ENCODE results near the gene KCNH4. TPM values are rescaled to one million over a fixed set of nuclear protein-coding genes. Genes with fewer than 3 reads are reported as not detected.

Gene KCNH4
- total RNA-seq, 2 experiments from 2014 or later: not detected

- peak within 1 kb of the TSS; percentile 83 for H3K27ac ChIP-seq (ENCODE audit: low read depth, low read length, poor library complexity, severe bottlenecking)
- H3K9me3 ChIP-seq (ENCODE audit: low read length): no peaks in the 10 kb centered on the region
- H3K4me2 ChIP-seq (ENCODE audit: low read length): peak within 1 kb of the TSS; percentile 85
- peaks cover 28% of the 10 kb centered on the region for H3K36me3 ChIP-seq (ENCODE audit: insufficient read depth, low read length)
- POLR2A ChIA-PET: interaction anchor here (0.6 to 2.1 kb wide), 8 partner anchors 41 to 151 kb away, joined by 3 to 7 read pairs (median 3); partner anchors contain the start of genes CNP, DNAJC7 and NKIRAS2
- H4K20me1 ChIP-seq (ENCODE audit: insufficient read depth, low read length): no peaks in the 10 kb centered on the region
- peaks cover 73% of the 10 kb centered on the region for H3K4me1 ChIP-seq (ENCODE audit: insufficient read depth, low read length, poor library complexity, severe bottlenecking)
- no peaks in the 10 kb centered on the region for H3K9me2 ChIP-seq (ENCODE audit: insufficient read depth, low read length)
- BruUV-seq (replicated peaks): no TSS peak
- peak; percentile 95 for DNase-seq (ENCODE audit: low spot score)
- TF ChIP-seq EZH2phosphoT487 (IDR thresholded peaks at IDR 0.05; ENCODE audit: borderline replicate concordance, low read depth, low read length): no peak
- TF ChIP-seq, protein P1, sequence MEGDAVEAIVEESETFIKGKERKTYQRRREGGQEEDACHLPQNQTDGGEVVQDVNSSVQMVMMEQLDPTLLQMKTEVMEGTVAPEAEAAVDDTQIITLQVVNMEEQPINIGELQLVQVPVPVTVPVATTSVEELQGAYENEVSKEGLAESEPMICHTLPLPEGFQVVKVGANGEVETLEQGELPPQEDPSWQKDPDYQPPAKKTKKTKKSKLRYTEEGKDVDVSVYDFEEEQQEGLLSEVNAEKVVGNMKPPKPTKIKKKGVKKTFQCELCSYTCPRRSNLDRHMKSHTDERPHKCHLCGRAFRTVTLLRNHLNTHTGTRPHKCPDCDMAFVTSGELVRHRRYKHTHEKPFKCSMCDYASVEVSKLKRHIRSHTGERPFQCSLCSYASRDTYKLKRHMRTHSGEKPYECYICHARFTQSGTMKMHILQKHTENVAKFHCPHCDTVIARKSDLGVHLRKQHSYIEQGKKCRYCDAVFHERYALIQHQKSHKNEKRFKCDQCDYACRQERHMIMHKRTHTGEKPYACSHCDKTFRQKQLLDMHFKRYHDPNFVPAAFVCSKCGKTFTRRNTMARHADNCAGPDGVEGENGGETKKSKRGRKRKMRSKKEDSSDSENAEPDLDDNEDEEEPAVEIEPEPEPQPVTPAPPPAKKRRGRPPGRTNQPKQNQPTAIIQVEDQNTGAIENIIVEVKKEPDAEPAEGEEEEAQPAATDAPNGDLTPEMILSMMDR (conservative IDR thresholded peaks at IDR 0.05; ENCODE audit: low read length): no peak
- CTCF ChIA-PET (ENCODE audit: unreplicated experiment): interaction anchor here (0.7 to 1.3 kb wide), 4 partner anchors 41 to 182 kb away, joined by 3 to 5 read pairs (median 3); partner anchors contain the start of genes DNAJC7 and ODAD4
- H3K4me3 ChIP-seq (ENCODE audit: low read depth, low read length, poor library complexity, severe bottlenecking): peak within 1 kb of the TSS; percentile 63
- peak within 1 kb of the TSS; percentile 17; the same call in 1 of the 2 replicates for H2AFZ ChIP-seq (ENCODE audit: low read length)
- intact Hi-C loops (cut with micrococcal nuclease; ENCODE audit: unreplicated experiment): loop anchor here (10.0 kb wide), 2 partner anchors 272 to 378 kb away; partner anchors contain the start of genes HAP1 and STAT3
- H3K79me2 ChIP-seq (ENCODE audit: insufficient read depth, low read depth, low read length): no peaks in the 10 kb centered on the region
Measured at GRCh38 chr17:42112552-42113176, 68.3 kb downstream of the KCNH4 start, which contains the start of gene DHX58. DHX58 (minus strand) TSS chr17:42112714; CDS start chr17:42111892, 822 bp downstream.

DNA sequence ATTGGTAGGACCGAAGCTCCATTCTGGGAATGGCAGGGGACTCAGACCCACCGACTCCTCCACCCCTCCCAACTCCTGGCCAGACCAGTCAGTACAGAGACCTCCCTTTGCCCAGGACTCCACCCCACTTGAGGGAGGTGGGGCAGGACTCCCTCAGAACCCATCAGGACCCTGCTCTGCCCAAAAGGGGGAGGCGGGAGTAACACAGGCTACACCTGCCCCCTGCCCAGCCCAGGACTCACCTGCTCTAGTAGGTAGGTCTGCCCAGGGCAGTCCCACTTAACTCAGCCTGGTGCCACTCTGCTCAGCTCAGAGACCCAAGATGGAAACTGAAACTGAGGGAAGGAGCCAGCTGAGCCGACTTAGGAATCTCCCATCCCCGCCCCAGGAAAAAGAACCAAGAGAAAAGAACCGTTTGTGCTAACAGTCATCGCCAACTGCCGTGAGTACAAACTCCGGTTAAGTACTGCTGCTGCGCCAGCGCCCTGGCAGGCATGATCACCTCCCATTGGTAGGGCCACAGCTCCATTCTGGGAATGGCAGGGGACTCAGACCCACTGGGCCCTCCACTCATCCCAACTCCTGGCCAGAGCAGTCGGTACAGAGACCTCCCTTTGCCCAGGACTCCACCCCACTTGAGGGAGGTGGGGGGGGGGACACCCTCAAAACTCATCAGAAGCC, 68.9 kb downstream of the KCNH4 start:
- H4K20me1 ChIP-seq (ENCODE audit: insufficient read depth, low read length): no peaks in the 10 kb centered on the region

More for the DNA sequence above, 68.9 kb downstream of the KCNH4 start:
- intact Hi-C loops (cut with micrococcal nuclease; ENCODE audit: unreplicated experiment): loop anchor here (10.0 kb wide), 2 partner anchors 273 to 377 kb away; partner anchors contain the start of genes HAP1 and STAT3
- BruUV-seq (replicated peaks): no TSS peak
- no peaks in the 10 kb centered on the region for H3K9me2 ChIP-seq (ENCODE audit: insufficient read depth, low read length)
- ChIA-PET POLR2A (interaction anchor here (0.5 to 2.1 kb wide), 8 partner anchors 8 to 184 kb away, joined by 3 to 7 read pairs (median 4); partner anchors contain the start of genes DNAJC7, KAT2A and NKIRAS2), CTCF (ENCODE audit: unreplicated experiment) (interaction anchor here (0.6 to 0.7 kb wide), 2 partner anchors 8 to 70 kb away, joined by 3 read pairs; no protein-coding TSS in a partner anchor)
- H3K4me2 ChIP-seq (ENCODE audit: low read length): peak overlapping the region; percentile 85
- peaks cover 74% of the 10 kb centered on the region for H3K4me1 ChIP-seq (ENCODE audit: insufficient read depth, low read length, poor library complexity, severe bottlenecking)
- no peak for TF ChIP-seq EZH2phosphoT487 (IDR thresholded peaks at IDR 0.05; ENCODE audit: borderline replicate concordance, low read depth, low read length)
- TF ChIP-seq, protein P1 (conservative IDR thresholded peaks at IDR 0.05; ENCODE audit: low read length): no peak
- peak overlapping the region; percentile 17; the same call in 1 of the 2 replicates for H2AFZ ChIP-seq (ENCODE audit: low read length)
- no peaks in the 10 kb centered on the region for H3K9me3 ChIP-seq (ENCODE audit: low read length)
- H3K36me3 ChIP-seq (ENCODE audit: insufficient read depth, low read length): peaks cover 22% of the 10 kb centered on the region
- H3K4me3 ChIP-seq (ENCODE audit: low read depth, low read length, poor library complexity, severe bottlenecking): peak overlapping the region; percentile 63
- peak overlapping the region; percentile 83 for H3K27ac ChIP-seq (ENCODE audit: low read depth, low read length, poor library complexity, severe bottlenecking)
- H3K79me2 ChIP-seq (ENCODE audit: insufficient read depth, low read depth, low read length): no peaks in the 10 kb centered on the region
- DNase-seq (ENCODE audit: low spot score): no peak

Data from OCI-LY7 (cell line).